Hippocampal formation (tissue), 2 donors: ENCODE results near the gene PKDCC.
A peak's percentile ranks its signal among the peaks of the same experiment; 100 is the strongest.
"Not testable (repeated sequence)": the region's sequence is repeated elsewhere in the genome, so short reads cannot be mapped to it uniquely, and the experiment has no call there.

Source experiments
- DNase-seq, 2 donors: peaks; one replicate each; lab custom pipeline; 2025; lab: John Stamatoyannopoulos, UW

Gene PKDCC

GRCh38 chr2:42030200-42030759, 17.5 kb upstream of the PKDCC start:
- DNase-seq = no peak

- DNase-seq = peak in 1 of 2 donors; percentile 28
Measured at GRCh38 chr2:42030829-42031228, 17.0 kb upstream of the PKDCC start.

GRCh38 chr2:42031281-42032223, 16.3 kb upstream of the PKDCC start:
- DNase-seq = no peak

- DNase-seq = no peak
Measured at GRCh38 chr2:42032224-42032620, 15.6 kb upstream of the PKDCC start.

- DNase-seq = no peak
Measured at GRCh38 chr2:42032745-42033144, 15.1 kb upstream of the PKDCC start.

- not testable (repeated sequence) for DNase-seq
Measured at GRCh38 chr2:42034096-42034495, 13.7 kb upstream of the PKDCC start.

GRCh38 chr2:42035241-42035640, 12.6 kb upstream of the PKDCC start:
- no peak for DNase-seq

- DNase-seq = no peak
Measured at GRCh38 chr2:42036413-42036812, 11.4 kb upstream of the PKDCC start.

GRCh38 chr2:42036940-42037339, 10.9 kb upstream of the PKDCC start:
- DNase-seq = no peak

- DNase-seq = no peak
Measured at GRCh38 chr2:42040643-42041278, 7.1 kb upstream of the PKDCC start.

GRCh38 chr2:42041377-42042127, 6.3 kb upstream of the PKDCC start:
- DNase-seq = no peak

- no peak for DNase-seq
Measured at GRCh38 chr2:42042631-42043355, 5.0 kb upstream of the PKDCC start.

GRCh38 chr2:42043789-42044394, 3.9 kb upstream of the PKDCC start:
- no peak for DNase-seq

- DNase-seq = no peak
Measured at GRCh38 chr2:42044939-42045338, 2.9 kb upstream of the PKDCC start.

- DNase-seq = no peak
Measured at GRCh38 chr2:42045352-42045751, 2.5 kb upstream of the PKDCC start.

GRCh38 chr2:42045848-42046748, 1.7 kb upstream of the PKDCC start:
- no peak for DNase-seq

- no peak for DNase-seq
Measured at GRCh38 chr2:42046819-42047487, 868 bp upstream of the PKDCC start.

- no peak for DNase-seq
Measured at GRCh38 chr2:42048299-42049220, 739 bp downstream of the PKDCC start.
